A549 (cell line): ENCODE results near the gene ANKRD7. TPM values are rescaled to one million over a fixed set of nuclear protein-coding genes. Genes with fewer than 3 reads are reported as not detected.

Experiments used
- ATAC-seq, 2 experiments: fragments of 200-7000 bp in 1 of 2; fragments of >200 bp in 1 of 2; cut with Nextera tagmentation in 1 of 2; cut with Tn5 transposase in 1 of 2; 3 replicates each; pipeline versions ENCODE4 v1.8.0 to v1.9.1; 2018 to 2020; ENCODE audit warnings: mild to moderate bottlenecking in 1 of 2, moderate library complexity in 1 of 2
- CTCF ChIA-PET: fragments of 300-600 bp; sonication (Branson Sonifier 250); formaldehyde crosslinking; extraction: SDS; loops from one replicate; lab custom pipeline; 2021; ENCODE audit warnings: antibody characterized with exemption, inconsistent platforms; lab: Yijun Ruan, JAX
- POLR2A ChIA-PET: fragments of 350-600 bp; formaldehyde crosslinking; extraction: SDS; loops from one replicate; lab custom pipeline; 2021; ENCODE audit warnings: antibody characterized with exemption, inconsistent platforms; lab: Yijun Ruan, JAX
- DNase-seq, 2 experiments: peaks; one replicate each; pipeline versions ENCODE4 v3.0.0 to v3.0.0-alpha.2; 2011 to 2016; ENCODE audit warnings: low read depth in 1 of 2, low spot score in 1 of 2
- FAIRE-seq: peaks from 2 replicates; lab custom pipeline; 2011; peaks lifted over from hg19 to GRCh38; lab: Jason Lieb, UNC
- H3K27ac ChIP-seq, 2 experiments: fragments of >200 bp; sonication (Bioruptor Twin); formaldehyde crosslinking; 3 replicates each; pipeline ENCODE4 v1.5.1; 2016 to 2017
- H3K4me1 ChIP-seq: fragments of >200 bp; sonication (Bioruptor Twin); formaldehyde crosslinking; 3 replicates; pipeline ENCODE4 v1.6.1; 2016
- H3K4me2 ChIP-seq: fragments of >200 bp; sonication (Bioruptor Twin); formaldehyde crosslinking; 3 replicates; pipeline ENCODE4 v1.6.1; 2016
- H3K4me3 ChIP-seq: fragments of >200 bp; sonication (Bioruptor Twin); formaldehyde crosslinking; 3 replicates; pipeline ENCODE4 v1.5.1; 2016
- H3K9me3 ChIP-seq: fragments of >200 bp; sonication (Bioruptor Twin); formaldehyde crosslinking; 3 replicates; pipeline ENCODE4 v1.6.1; 2016
- CBX8 ChIP-seq: fragments of 200-600 bp; sonication (generic); IDR thresholded peaks from 2 replicates; pipeline ENCODE4 v1.6.1; 2016
- CEBPB ChIP-seq, 2 experiments: fragments of >200 bp in 1 of 2; sonication (Bioruptor Twin) in 1 of 2; formaldehyde crosslinking in 1 of 2; IDR thresholded peaks; 2 replicates each; pipeline ENCODE4 v1.6.1; 2012 to 2016
- CHD2 ChIP-seq: fragments of 150-350 bp; IDR thresholded peaks from 2 replicates; pipeline ENCODE4 v1.6.1; 2014; ENCODE audit warnings: low read length; ENCODE audit not compliant: partially characterized antibody
- EHF ChIP-seq: fragments of 250-450 bp; sonication (Bioruptor Pico); IDR thresholded peaks from 2 replicates; pipeline ENCODE4 v1.5.0; 2020; ENCODE audit warnings: mild to moderate bottlenecking
- EHMT2 ChIP-seq: fragments of 200-600 bp; sonication (generic); IDR thresholded peaks from 2 replicates; pipeline ENCODE4 v1.6.1; 2016; ENCODE audit warnings: antibody characterized with exemption, low read depth, mild to moderate bottlenecking, moderate library complexity
- EP300 ChIP-seq, 2 experiments: fragments of >200 bp; sonication (Bioruptor Twin); formaldehyde crosslinking; IDR thresholded peaks; 2 replicates in 1 of 2; 3 replicates in 1 of 2; pipeline ENCODE4 v1.6.1; 2016 to 2017
- ESRRA ChIP-seq: fragments of 150-350 bp; IDR thresholded peaks from 2 replicates; pipeline ENCODE4 v1.6.1; 2014; ENCODE audit warnings: mild to moderate bottlenecking, low read length, borderline replicate concordance
- FOSL2 ChIP-seq, 2 experiments: fragments of 450-650 bp in 1 of 2; fragments of >200 bp in 1 of 2; sonication (Bioruptor Twin) in 1 of 2; formaldehyde crosslinking; IDR thresholded peaks; 2 replicates each; pipeline versions ENCODE4 v1.5.0 to v1.6.1; 2016 to 2020; ENCODE audit warnings: mild to moderate bottlenecking in 1 of 2, moderate library complexity in 1 of 2
- HEYL ChIP-seq: fragments of 250-450 bp; sonication (Bioruptor Pico); IDR thresholded peaks from 2 replicates; pipeline ENCODE4 v1.8.0; 2021; ENCODE audit warnings: mild to moderate bottlenecking, moderate library complexity
- HOXA7 ChIP-seq: fragments of 250-450 bp; sonication (Bioruptor Pico); IDR thresholded peaks from 2 replicates; pipeline ENCODE4 v1.5.0; 2020; ENCODE audit warnings: mild to moderate bottlenecking, moderate library complexity
- HOXB5 ChIP-seq: fragments of 250-450 bp; sonication (Bioruptor Pico); IDR thresholded peaks from 2 replicates; pipeline ENCODE4 v1.5.0; 2020; ENCODE audit warnings: mild to moderate bottlenecking, moderate library complexity
- MAZ ChIP-seq: fragments of 150-350 bp; IDR thresholded peaks from 2 replicates; pipeline ENCODE4 v1.6.1; 2014; ENCODE audit warnings: antibody characterized with exemption, low read depth, low read length, borderline replicate concordance
- MYC ChIP-seq: IDR thresholded peaks from 2 replicates; pipeline ENCODE4 v1.6.1; 2012; ENCODE audit warnings: mild to moderate bottlenecking, inconsistent platforms, low read length, improper control_type of control experiment, borderline replicate concordance
- NFE2L2 ChIP-seq: fragments of 150-350 bp; conservative IDR thresholded peaks from 2 replicates; pipeline ENCODE4 v1.6.1; 2014; ENCODE audit warnings: low read length
- RARB ChIP-seq: fragments of 250-450 bp; sonication (Bioruptor Pico); IDR thresholded peaks from 2 replicates; pipeline ENCODE4 v1.8.0; 2021; ENCODE audit warnings: mild to moderate bottlenecking, moderate library complexity
- RCOR1 ChIP-seq: fragments of 150-350 bp; IDR thresholded peaks from 2 replicates; pipeline ENCODE4 v1.6.1; 2014; ENCODE audit warnings: antibody characterized with exemption, low read length, low read depth
- RNF2 ChIP-seq: fragments of 200-600 bp; sonication (generic); IDR thresholded peaks from 2 replicates; pipeline ENCODE4 v1.6.1; 2016; ENCODE audit warnings: low read depth, mild to moderate bottlenecking, antibody characterized with exemption, moderate library complexity, borderline replicate concordance
- TFCP2L1 ChIP-seq: fragments of 250-450 bp; sonication (Bioruptor Pico); IDR thresholded peaks from 2 replicates; pipeline ENCODE4 v1.5.0; 2021; ENCODE audit warnings: mild to moderate bottlenecking
- ZC3H11A ChIP-seq: fragments of 450-650 bp; IDR thresholded peaks from 2 replicates; pipeline ENCODE4 v1.6.1; 2014; ENCODE audit warnings: antibody characterized with exemption, mild to moderate bottlenecking
- ZFP36 ChIP-seq: fragments of 450-650 bp; IDR thresholded peaks from 2 replicates; pipeline ENCODE4 v1.6.1; 2014; ENCODE audit warnings: borderline replicate concordance; ENCODE audit not compliant: partially characterized antibody
- ZSCAN20 ChIP-seq: fragments of 250-450 bp; sonication (Bioruptor Pico); IDR thresholded peaks from 2 replicates; pipeline ENCODE4 v1.8.0; 2022; ENCODE audit warnings: mild to moderate bottlenecking, moderate library complexity
- WGBS: methylation state at CpG from one replicate; pipeline ENCODE4 v1.1.6; 2017; ENCODE audit errors: missing lambda C conversion rate; 5-methylcytosine and 5-hydroxymethylcytosine counted together
- polyA plus RNA-seq, 4 experiments: library from polyadenylated mRNA; depleted of rRNA in 3 of 4; stranded (reverse); fragments of >200 nt; fragmentation: RNase III in 1 of 4; extraction: RNeasy Plus Mini Kit Qiagen cat#74134 plus additional on column Dnase treatment in 1 of 4; gene quantifications; 2 replicates in 3 of 4; 3 replicates in 1 of 4; pipeline ENCODE4 v1.2.3, GENCODE V29; 2011 to 2017
- TF ChIP-seq, protein P1 (sequence below): IDR thresholded peaks from 2 replicates; pipeline ENCODE4 v1.6.1; 2012
- TF ChIP-seq, protein P2 (sequence below): IDR thresholded peaks from 2 replicates; pipeline ENCODE4 v1.6.1; 2012; ENCODE audit warnings: low read depth, borderline replicate concordance
- TF ChIP-seq, protein P3 (sequence below): fragments of >200 bp; sonication (Bioruptor Twin); formaldehyde crosslinking; IDR thresholded peaks from 3 replicates; pipeline ENCODE4 v1.6.1; 2016

Gene ANKRD7
- polyA plus RNA-seq, 2 of the 4 experiments (the other 2 are of a cell fraction) = 0.59 to 0.70 TPM

DNA sequence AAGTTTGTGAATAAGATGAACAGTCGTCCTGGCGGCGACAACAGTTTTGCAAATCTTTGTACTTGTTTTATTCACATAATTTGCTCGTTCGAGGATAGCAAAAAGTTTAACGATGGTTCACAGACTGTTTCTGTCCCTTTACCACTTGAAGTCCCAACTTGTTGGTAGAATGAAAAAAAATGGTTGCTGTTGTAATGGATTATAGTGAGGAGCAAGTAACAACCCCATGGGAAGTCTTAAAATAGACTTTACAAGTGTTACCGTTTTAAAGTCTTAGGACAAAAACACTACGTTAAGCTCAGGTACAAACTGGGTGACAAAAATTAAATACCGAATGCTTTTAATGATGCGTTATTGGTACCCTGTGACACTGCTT, 40.0 kb upstream of the ANKRD7 start:
- H3K27ac ChIP-seq = peak overlapping the region; percentile 87 to 96
- POLR2A ChIA-PET = interaction anchor here (0.6 kb wide), 2 partner anchors 13 to 1040 kb away, joined by 3 read pairs; no protein-coding TSS in a partner anchor
- H3K9me3 ChIP-seq = no peaks in the 10 kb centered on the region
- peak in 1 of 2 experiments; percentile 9 for DNase-seq
- WGBS = 5% methylated on average over 10 of the region's 10 CpGs
- FAIRE-seq = no peak
- peaks cover 21% of the 10 kb centered on the region; the same call in 2 of the 3 replicates for H3K4me1 ChIP-seq
- CTCF ChIA-PET = interaction anchor here (1.6 kb wide), 1 partner anchor 11 kb away, joined by 8 read pairs; no protein-coding TSS in a partner anchor
- H3K4me3 ChIP-seq = peak overlapping the region; percentile 66
- ATAC-seq = 0 out of 6 replicates have a peak, but pooled peaks of 1 of the 2 experiments have one; percentile 14
- TF ChIP-seq RNF2 (no peak), RCOR1 (no peak), HOXA7 (no peak), ZSCAN20 (CRISPR knock-in tag) (no peak), MYC (no peak), HOXB5 (CRISPR knock-in tag) (no peak), CEBPB (IDR thresholded peaks at IDR 0.05) (no peak), ESRRA (no peak), HEYL (CRISPR knock-in tag) (no peak), MAZ (no peak), ZC3H11A (no peak), CBX8 (no peak)
- TF ChIP-seq, protein P1, sequence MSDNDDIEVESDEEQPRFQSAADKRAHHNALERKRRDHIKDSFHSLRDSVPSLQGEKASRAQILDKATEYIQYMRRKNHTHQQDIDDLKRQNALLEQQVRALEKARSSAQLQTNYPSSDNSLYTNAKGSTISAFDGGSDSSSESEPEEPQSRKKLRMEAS = no peak
- TF ChIP-seq, protein P2, sequence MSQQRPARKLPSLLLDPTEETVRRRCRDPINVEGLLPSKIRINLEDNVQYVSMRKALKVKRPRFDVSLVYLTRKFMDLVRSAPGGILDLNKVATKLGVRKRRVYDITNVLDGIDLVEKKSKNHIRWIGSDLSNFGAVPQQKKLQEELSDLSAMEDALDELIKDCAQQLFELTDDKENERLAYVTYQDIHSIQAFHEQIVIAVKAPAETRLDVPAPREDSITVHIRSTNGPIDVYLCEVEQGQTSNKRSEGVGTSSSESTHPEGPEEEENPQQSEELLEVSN = no peak
- TF ChIP-seq, all 56 proteins: peak for 0
- H3K4me2 ChIP-seq = peak overlapping the region; percentile 95

DNA sequence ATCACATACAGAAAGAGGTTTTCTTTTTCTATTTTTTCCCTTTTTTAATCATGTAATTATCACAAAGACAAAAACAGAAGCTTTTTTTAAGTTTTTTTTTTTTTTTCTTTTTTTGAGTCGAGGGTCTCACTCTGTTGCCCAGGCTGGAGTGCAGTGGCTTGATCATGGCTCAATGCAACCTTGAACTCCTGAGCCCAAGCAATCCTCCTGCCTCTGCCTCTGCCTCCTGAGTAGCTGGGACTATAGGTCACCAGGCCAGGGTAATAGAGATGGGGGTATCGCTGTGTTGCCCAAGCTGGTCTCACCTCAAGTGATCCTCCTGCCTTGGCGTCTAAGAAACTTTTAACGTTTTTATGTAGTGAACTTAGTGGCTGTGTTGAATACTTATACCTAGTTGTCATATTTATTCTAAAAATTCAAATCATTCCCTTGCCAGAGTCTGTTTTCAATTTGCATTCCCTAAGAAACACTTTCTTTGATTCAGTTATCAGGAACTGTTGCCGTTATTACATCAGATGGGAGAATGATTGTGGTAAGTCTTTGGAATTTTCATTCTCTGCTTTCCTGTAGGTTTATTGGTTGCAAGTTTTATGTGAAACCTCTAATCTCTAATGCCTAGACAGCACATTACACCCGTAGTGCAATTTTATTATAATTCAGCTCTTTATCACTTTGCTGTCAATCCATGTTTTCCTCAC, 39.2 kb upstream of the ANKRD7 start:
- no peak for ATAC-seq
- CTCF ChIA-PET = interaction anchor here (1.6 kb wide), 1 partner anchor 10 kb away, joined by 8 read pairs; no protein-coding TSS in a partner anchor
- no peak for DNase-seq
- Histone ChIP-seq H3K4me1 (peaks cover 21% of the 10 kb centered on the region; the same call in 2 of the 3 replicates), H3K4me3 (peak overlapping the region; percentile 66)
- WGBS = 52% methylated on average over 6 of the region's 6 CpGs
- TF ChIP-seq RNF2 = no peak
- no peak for TF ChIP-seq EP300 (IDR thresholded peaks at IDR 0.05)
- no peak for TF ChIP-seq TFCP2L1 (CRISPR knock-in tag)
- no peak for TF ChIP-seq RARB (CRISPR knock-in tag)
- TF ChIP-seq EHF (CRISPR knock-in tag) = no peak
- no peak for TF ChIP-seq ZFP36
- no peak for TF ChIP-seq HEYL (CRISPR knock-in tag)
- TF ChIP-seq, all 56 proteins: peak for 0
- H3K9me3 ChIP-seq = no peaks in the 10 kb centered on the region
- peak overlapping the region in 1 of 2 experiments; percentile 19; a peak in 1 of 6 replicates for H3K27ac ChIP-seq
- peak overlapping the region; percentile 95 for H3K4me2 ChIP-seq
- no peak for FAIRE-seq
- POLR2A ChIA-PET = no interaction called here

DNA sequence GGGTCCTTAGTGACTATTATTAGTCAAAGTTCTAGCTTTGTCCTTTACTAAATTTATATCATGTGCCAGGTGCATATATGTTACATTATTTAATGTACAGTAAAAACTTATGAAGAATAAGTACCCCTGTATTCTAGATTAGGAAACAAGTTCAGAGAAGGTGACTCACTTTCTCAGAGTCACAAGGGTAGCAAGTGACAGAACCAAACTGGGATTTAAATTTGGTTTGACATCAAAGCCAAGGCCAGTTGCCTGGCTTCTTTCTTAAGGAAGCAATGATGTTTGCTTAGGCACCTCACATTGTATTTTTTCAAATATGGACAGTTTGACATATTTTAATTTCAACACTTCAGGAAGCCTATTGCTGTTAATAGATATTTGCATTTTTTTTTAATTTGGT, 38.0 kb upstream of the ANKRD7 start:
- Histone ChIP-seq H3K27ac (no peak overlapping the region), H3K4me3 (no peak overlapping the region), H3K4me1 (peaks cover 21% of the 10 kb centered on the region; the same call in 2 of the 3 replicates), H3K4me2 (peak overlapping the region; percentile 95), H3K9me3 (no peaks in the 10 kb centered on the region)
- ChIA-PET POLR2A (no interaction called here), CTCF (no interaction called here)
- no peak for FAIRE-seq
- TF ChIP-seq, protein P3, sequence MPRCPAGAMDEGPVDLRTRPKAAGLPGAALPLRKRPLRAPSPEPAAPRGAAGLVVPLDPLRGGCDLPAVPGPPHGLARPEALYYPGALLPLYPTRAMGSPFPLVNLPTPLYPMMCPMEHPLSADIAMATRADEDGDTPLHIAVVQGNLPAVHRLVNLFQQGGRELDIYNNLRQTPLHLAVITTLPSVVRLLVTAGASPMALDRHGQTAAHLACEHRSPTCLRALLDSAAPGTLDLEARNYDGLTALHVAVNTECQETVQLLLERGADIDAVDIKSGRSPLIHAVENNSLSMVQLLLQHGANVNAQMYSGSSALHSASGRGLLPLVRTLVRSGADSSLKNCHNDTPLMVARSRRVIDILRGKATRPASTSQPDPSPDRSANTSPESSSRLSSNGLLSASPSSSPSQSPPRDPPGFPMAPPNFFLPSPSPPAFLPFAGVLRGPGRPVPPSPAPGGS = no peak
- TF ChIP-seq FOSL2 (IDR thresholded peaks at IDR 0.05) (no peak), FOSL2 (CRISPR knock-in tag; IDR thresholded peaks at IDR 0.05) (peak; percentile 32; the same call in 1 of the 2 replicates), NFE2L2 (no peak), EHMT2 (no peak), HOXA7 (no peak), CHD2 (no peak)
- ATAC-seq = no peak
- no peak for DNase-seq
